RPMI8226 (cell line): ENCODE data around the gene HGFAC.

ENCODE experiments used
- DNase-seq: peaks from one replicate; pipeline ENCODE4 v3.0.0-alpha.2; 2015

HGFAC gene

GRCh38 chr4:3427134-3427476 is 14.7 kb upstream of the HGFAC start:
- no peak for DNase-seq

- DNase-seq = no peak
These were observed 13.9 kb upstream of the HGFAC start for GRCh38 chr4:3427706-3428446.

- no peak for DNase-seq
These were observed 12.1 kb upstream of the HGFAC start for GRCh38 chr4:3429651-3430050.

GRCh38 chr4:3430524-3430923 is 11.2 kb upstream of the HGFAC start:
- DNase-seq = no peak

GRCh38 chr4:3431446-3431993 is 10.2 kb upstream of the HGFAC start:
- no peak for DNase-seq

GRCh38 chr4:3432381-3432790 is 9.4 kb upstream of the HGFAC start:
- DNase-seq = no peak

- DNase-seq = no peak
These were observed 8.5 kb upstream of the HGFAC start for GRCh38 chr4:3433138-3433869.

- DNase-seq = no peak
These were observed 6.7 kb upstream of the HGFAC start for GRCh38 chr4:3434881-3435685.

- DNase-seq = no peak
These were observed 6.1 kb upstream of the HGFAC start for GRCh38 chr4:3435686-3435956.

GRCh38 chr4:3436048-3436797 is 5.5 kb upstream of the HGFAC start:
- no peak for DNase-seq

- no peak for DNase-seq
These were observed 4.8 kb upstream of the HGFAC start for GRCh38 chr4:3436798-3437581.

- DNase-seq = no peak
These were observed 4.2 kb upstream of the HGFAC start for GRCh38 chr4:3437582-3437936.

- no peak for DNase-seq
These were observed 3.5 kb upstream of the HGFAC start for GRCh38 chr4:3437998-3438846.

- no peak for DNase-seq
These were observed 3.0 kb upstream of the HGFAC start for GRCh38 chr4:3438847-3439180.

- no peak for DNase-seq
These were observed 2.4 kb upstream of the HGFAC start for GRCh38 chr4:3439391-3439790.

GRCh38 chr4:3440011-3440410 is 1.8 kb upstream of the HGFAC start:
- DNase-seq = peak; percentile 63

GRCh38 chr4:3440979-3441500 is 728 bp upstream of the HGFAC start:
- peak; percentile 47 for DNase-seq

- DNase-seq = no peak
These were observed 741 bp downstream of the HGFAC start for GRCh38 chr4:3442460-3442958.

GRCh38 chr4:3442959-3443749 is 1.4 kb downstream of the HGFAC start:
- DNase-seq = peak; percentile 64

GRCh38 chr4:3443750-3444309 is 2.1 kb downstream of the HGFAC start:
- no peak for DNase-seq
